Measurements from ENCODE around the gene ELSPBP1. TPM values are rescaled to one million over a fixed set of nuclear protein-coding genes. Genes with fewer than 3 reads are reported as not detected.

The ELSPBP1 gene
- total RNA-seq, 3 donors from 2014 or later (not counting 1 experiment from before 2014, with no cell fraction given), result not detected

Other genes starting within 250 kb of the ELSPBP1 start
- gene NOP53, start 249.1 kb upstream of the ELSPBP1 start, total RNA-seq, result 100 to 1,000 TPM; 416 to 445 (median 428) TPM
- 100 to 1,000 TPM in 1 of 3 donors, 10 to 100 TPM in 2; 90.5 to 104 (median 97.2) TPM for gene SELENOW, start 215.9 kb upstream of the ELSPBP1 start, total RNA-seq
- gene TPRX1, start 190.1 kb upstream of the ELSPBP1 start, total RNA-seq, result not detected
- gene CRX, start 172.7 kb upstream of the ELSPBP1 start, total RNA-seq, result not detected
- gene TPRX2, start 135.4 kb upstream of the ELSPBP1 start, total RNA-seq, result not detected
- not detected for gene SULT2A1, start 108.3 kb upstream of the ELSPBP1 start, total RNA-seq
- not detected for gene BSPH1, start 2.5 kb upstream of the ELSPBP1 start, total RNA-seq
- under 1 TPM in 2 of 3 donors, not detected in 1; 0.38 to 0.96 TPM for gene CABP5, start 49.4 kb downstream of the ELSPBP1 start, total RNA-seq
- gene PLA2G4C, start 116.2 kb downstream of the ELSPBP1 start, total RNA-seq, result 1 to 10 TPM in 2 of 3 donors, under 1 TPM in 1; 0.86 to 5.1 (median 4.6) TPM
- gene LIG1, start 175.7 kb downstream of the ELSPBP1 start, total RNA-seq, result 10 to 100 TPM; 45.4 to 65.2 (median 57.2) TPM
- 1 to 10 TPM; 4.0 to 7.0 (median 5.4) TPM for gene ZSWIM9, start 176.0 kb downstream of the ELSPBP1 start, total RNA-seq

Measured in natural killer cell (primary cell).